HepG2 (cell line): Measurements from ENCODE around the gene HIVEP2. TPM values are rescaled to one million over a fixed set of nuclear protein-coding genes. Genes with fewer than 3 reads are reported as not detected.

ENCODE experiments used
- ATAC-seq: fragments of 200-7000 bp; cut with Tn5 transposase; 3 replicates; pipeline ENCODE4 v1.9.1; 2020; ENCODE audit warnings: mild to moderate bottlenecking, moderate library complexity
- BruUV-seq: library from RNA; stranded (reverse); fragments of 400-500 nt; replicated peaks from 2 replicates; lab custom pipeline; 2021; lab: Mats Ljungman, UMichigan
- CTCF ChIA-PET: fragments of 300-600 bp; formaldehyde crosslinking; extraction: SDS; loops from one replicate; lab custom pipeline; 2021; ENCODE audit warnings: low total read pairs, inconsistent platforms, low intra/inter-chr PET ratio; lab: Yijun Ruan, JAX
- POLR2A ChIA-PET: fragments of 350-600 bp; sonication (Branson Sonifier 250); formaldehyde crosslinking; loops from one replicate; lab custom pipeline; 2020; ENCODE audit warnings: antibody characterized with exemption, inconsistent platforms; lab: Yijun Ruan, JAX
- DNase-seq: peaks from one replicate; pipeline ENCODE4 v3.0.0-alpha.2; 2015; ENCODE audit warnings: low spot score
- FAIRE-seq: peaks from 3 replicates; lab custom pipeline; 2011; peaks lifted over from hg19 to GRCh38; lab: Jason Lieb, UNC
- H2AFZ ChIP-seq: one replicate; pipeline ENCODE4 v1.6.1; 2011; ENCODE audit warnings: low read length, inconsistent platforms
- H3K27ac ChIP-seq: fragments of 300-600 bp; 3 replicates; pipeline ENCODE4 v1.8.0; 2011; ENCODE audit warnings: mixed run types, mild to moderate bottlenecking, mixed read lengths, low read length, inconsistent platforms; ENCODE audit not compliant: insufficient read depth; ENCODE audit errors: extremely low read length
- H3K27me3 ChIP-seq, 2 experiments: fragments of 200-600 bp in 1 of 2; 2 replicates in 1 of 2; 3 replicates in 1 of 2; pipeline versions ENCODE4 v1.6.0 to v1.8.0; 2011; ENCODE audit warnings: low read length in 2 of 2, mild to moderate bottlenecking in 2 of 2, moderate library complexity in 2 of 2, inconsistent platforms in 1 of 2; ENCODE audit not compliant: insufficient read depth in 2 of 2, control insufficient read depth in 1 of 2
- H3K36me3 ChIP-seq, 2 experiments: fragments of 200-600 bp in 1 of 2; replicated peaks in 1 of 2; 2 replicates in 1 of 2; 3 replicates in 1 of 2; pipeline versions ENCODE4 v1.5.1 to v1.8.0; 2011; ENCODE audit warnings: low read length in 2 of 2, inconsistent platforms in 1 of 2; ENCODE audit not compliant: insufficient read depth in 2 of 2, control insufficient read depth in 1 of 2
- H3K4me1 ChIP-seq: 2 replicates; pipeline ENCODE4 v1.5.1; 2012; ENCODE audit warnings: low read length, inconsistent platforms; ENCODE audit not compliant: insufficient read depth
- H3K4me2 ChIP-seq: 2 replicates; pipeline ENCODE4 v1.6.0; 2011; ENCODE audit warnings: low read depth, low read length, inconsistent platforms
- H3K4me3 ChIP-seq, 3 experiments: fragments of 200-600 bp in 1 of 3; sonication (generic), shearing (Covaris generic) in 1 of 3; replicated peaks in 1 of 3; 2 replicates each; pipeline ENCODE4 v1.5.1; 2011 to 2016; ENCODE audit warnings: low read length in 3 of 3, inconsistent platforms in 2 of 3, low read depth in 2 of 3, mild to moderate bottlenecking in 2 of 3, control low read depth in 1 of 3, mixed read lengths in 1 of 3; ENCODE audit not compliant: insufficient read depth in 1 of 3
- H3K79me2 ChIP-seq: one replicate; pipeline ENCODE4 v1.6.1; 2011; ENCODE audit warnings: low read length, inconsistent platforms; ENCODE audit not compliant: insufficient read depth
- H3K9ac ChIP-seq: 2 replicates; pipeline ENCODE4 v1.6.0; 2011; ENCODE audit warnings: mild to moderate bottlenecking, low read depth, low read length, inconsistent platforms; ENCODE audit not compliant: insufficient read depth
- H3K9me3 ChIP-seq: 2 replicates; pipeline ENCODE4 v1.5.1; 2012; ENCODE audit warnings: mild to moderate bottlenecking, low read length
- H4K20me1 ChIP-seq: 2 replicates; pipeline ENCODE4 v1.6.0; 2011; ENCODE audit warnings: inconsistent platforms, mild to moderate bottlenecking, low read length, moderate library complexity; ENCODE audit not compliant: insufficient read depth
- CEBPG ChIP-seq: IDR thresholded peaks from 2 replicates; pipeline ENCODE4 v1.6.1; 2016
- ELF1 ChIP-seq: sonication (generic); formaldehyde crosslinking; IDR thresholded peaks from 2 replicates; pipeline ENCODE4 v1.4.0; 2020; ENCODE audit warnings: missing genetic modification reagents
- ESRRA ChIP-seq: sonication (generic); formaldehyde crosslinking; IDR thresholded peaks from 2 replicates; pipeline ENCODE4 v1.5.1; 2020; ENCODE audit warnings: mild to moderate bottlenecking, low read depth, missing genetic modification reagents
- PRDM10 ChIP-seq: sonication (generic); formaldehyde crosslinking; IDR thresholded peaks from 2 replicates; pipeline ENCODE4 v1.4.0; 2020; ENCODE audit warnings: low read depth, missing genetic modification reagents
- PREB ChIP-seq: sonication (generic); formaldehyde crosslinking; IDR thresholded peaks from 2 replicates; pipeline ENCODE4 v1.4.0; 2020; ENCODE audit warnings: missing genetic modification reagents
- REXO4 ChIP-seq: sonication (generic); formaldehyde crosslinking; IDR thresholded peaks from 2 replicates; pipeline ENCODE4 v1.8.0; 2022; ENCODE audit warnings: missing genetic modification reagents, mild to moderate bottlenecking, borderline replicate concordance
- WIZ ChIP-seq: sonication (generic); formaldehyde crosslinking; IDR thresholded peaks from 2 replicates; pipeline ENCODE4 v1.5.1; 2020; ENCODE audit warnings: mild to moderate bottlenecking, missing genetic modification reagents
- ZBTB38 ChIP-seq: sonication (generic); formaldehyde crosslinking; IDR thresholded peaks from 2 replicates; pipeline ENCODE4 v1.5.1; 2020; ENCODE audit warnings: mild to moderate bottlenecking, missing genetic modification reagents
- ZNF326 ChIP-seq: sonication (generic); formaldehyde crosslinking; IDR thresholded peaks from 2 replicates; pipeline ENCODE4 v1.4.0; 2020; ENCODE audit warnings: missing genetic modification reagents, borderline replicate concordance
- ZNF331 ChIP-seq: sonication (generic); formaldehyde crosslinking; IDR thresholded peaks from 2 replicates; pipeline ENCODE4 v1.4.0; 2020; ENCODE audit warnings: missing genetic modification reagents
- ZNF350 ChIP-seq: sonication (generic); formaldehyde crosslinking; IDR thresholded peaks from 2 replicates; pipeline ENCODE4 v1.4.0; 2020; ENCODE audit warnings: mild to moderate bottlenecking, low read depth, missing genetic modification reagents, borderline replicate concordance
- ZNF609 ChIP-seq: sonication (generic); formaldehyde crosslinking; IDR thresholded peaks from 2 replicates; pipeline ENCODE4 v1.4.0; 2020; ENCODE audit warnings: mild to moderate bottlenecking, missing genetic modification reagents, borderline replicate concordance
- ZNF747 ChIP-seq: sonication (generic); formaldehyde crosslinking; IDR thresholded peaks from 2 replicates; pipeline ENCODE4 v1.8.1; 2023; ENCODE audit warnings: missing genetic modification reagents, mild to moderate bottlenecking, borderline replicate concordance
- ZSCAN21 ChIP-seq: sonication (generic); formaldehyde crosslinking; IDR thresholded peaks from 2 replicates; pipeline ENCODE4 v1.8.0; 2022; ENCODE audit warnings: mild to moderate bottlenecking, missing genetic modification reagents, moderate library complexity, borderline replicate concordance
- whole genome bisulfite sequencing: methylation state at CpG from one replicate; pipeline ENCODE4 v1.1.6; 2017; ENCODE audit warnings: low lambda C conversion rate; 5-methylcytosine and 5-hydroxymethylcytosine counted together
- in situ Hi-C: cut with HindIII; loops from 2 replicates; pipeline ENCODE4 v1.10.0; 2017; ENCODE audit warnings: low pct_unique_long_range_greater_than_20kb; ENCODE audit not compliant: extremely low pct_ligation_motif_present
- intact Hi-C: fragments of 100-400 bp; cut with micrococcal nuclease; formaldehyde crosslinking; loops from one replicate; pipeline ENCODE4 v1.10.0; 2022; ENCODE audit not compliant: unreplicated experiment
- polyA plus RNA-seq, 8 experiments: library from polyadenylated mRNA; depleted of rRNA in 3 of 8; stranded (reverse) in 7 of 8; unstranded in 1 of 8; fragments of >200 nt; fragmentation: Illumina TruSeq in 4 of 8; extraction: Trizol in 4 of 8; gene quantifications; 2 replicates each; pipeline versions ENCODE4 v1.2.1 to v1.2.3, GENCODE V29; 2011 to 2016; ENCODE audit warnings: low read depth in 4 of 8, missing spikeins in 1 of 8, mixed read lengths in 1 of 8; ENCODE audit not compliant: insufficient read depth in 1 of 8
- total RNA-seq, 5 experiments: library from RNA; depleted of rRNA; stranded (reverse); fragments of >200 nt; fragmentation: Illumina TruSeq; extraction: Trizol; gene quantifications; 2 replicates each; pipeline ENCODE4 v1.2.3, GENCODE V29; 2016; ENCODE audit warnings: low read depth in 1 of 5

HIVEP2 gene
- total and polyA plus RNA-seq, 2 of the 13 experiments (the other 11 are each of a cell fraction or from before 2014, with no cell fraction given) = 3.4 to 12.9 TPM

GRCh38 chr6:142829556-142829955 is 115.4 kb downstream of the HIVEP2 start (continued):
- TF ChIP-seq ZNF609 = no peak
- no peak for TF ChIP-seq PREB (CRISPR knock-in tag)
- TF ChIP-seq ZSCAN21 (CRISPR knock-in tag) = no peak
- TF ChIP-seq, all 625 proteins: peak for 0

GRCh38 chr6:142827991-142828390 is 117.0 kb downstream of the HIVEP2 start:
- in situ Hi-C loops (no loop called here), intact Hi-C loops (no loop called here)
- ChIA-PET POLR2A (no interaction called here), CTCF (no interaction called here)
- Histone ChIP-seq H3K27ac (no peak overlapping the region), H3K4me2 (no peak overlapping the region), H3K27me3 (no peaks in the 10 kb centered on the region), H2AFZ (no peak overlapping the region), H3K79me2 (no peaks in the 10 kb centered on the region), H3K4me3 (no peak overlapping the region), H3K9ac (no peak overlapping the region), H3K4me1 (no peaks in the 10 kb centered on the region), H3K9me3 (no peaks in the 10 kb centered on the region), H4K20me1 (no peaks in the 10 kb centered on the region), H3K36me3 (no peaks in the 10 kb centered on the region; a peak in 1 of 5 replicates)
- ATAC-seq = no peak
- BruUV-seq = no TSS peak
- FAIRE-seq = no peak
- no peak for DNase-seq
- 99% methylated on average over 4 of the region's 4 CpGs for WGBS
- no peak for TF ChIP-seq ZNF331 (CRISPR knock-in tag)
- no peak for TF ChIP-seq ZNF350 (CRISPR knock-in tag)
- no peak for TF ChIP-seq CEBPG (CRISPR knock-in tag)
- no peak for TF ChIP-seq WIZ (CRISPR knock-in tag)
- TF ChIP-seq ESRRA = no peak
- no peak for TF ChIP-seq ELF1 (CRISPR knock-in tag)
- no peak for TF ChIP-seq ZBTB38 (CRISPR knock-in tag)
- no peak for TF ChIP-seq ZNF326 (CRISPR knock-in tag)
- TF ChIP-seq PRDM10 (CRISPR knock-in tag) = no peak
- no peak for TF ChIP-seq REXO4 (CRISPR knock-in tag)
- no peak for TF ChIP-seq ZNF747 (CRISPR knock-in tag)
